SJCRH30 (cell line): ENCODE measurements around the gene TEAD1. TPM values are rescaled to one million over a fixed set of nuclear protein-coding genes. Genes with fewer than 3 reads are reported as not detected.
A peak's percentile ranks its signal among the peaks of the same experiment; 100 is the strongest.

ENCODE experiments used
- DNase-seq, 2 experiments: peaks; one replicate each; pipeline ENCODE4 v3.0.0-alpha.2; 2015 to 2020
- H3K27ac ChIP-seq: fragments of 250-450 bp; sonication (Bioruptor Pico); 2 replicates; pipeline ENCODE4 v1.5.1; 2020; ENCODE audit warnings: mild to moderate bottlenecking, moderate library complexity
- H3K27me3 ChIP-seq: fragments of 250-450 bp; sonication (Bioruptor Pico); 2 replicates; pipeline ENCODE4 v1.5.1; 2020; ENCODE audit warnings: mild to moderate bottlenecking, moderate library complexity
- H3K36me3 ChIP-seq: fragments of 250-450 bp; sonication (Bioruptor Pico); 2 replicates; pipeline ENCODE4 v1.5.1; 2020; ENCODE audit warnings: mild to moderate bottlenecking, moderate library complexity
- H3K4me1 ChIP-seq: fragments of 250-450 bp; sonication (Bioruptor Pico); 2 replicates; pipeline ENCODE4 v1.5.1; 2020; ENCODE audit warnings: mild to moderate bottlenecking, moderate library complexity
- H3K4me3 ChIP-seq: fragments of 250-450 bp; sonication (Bioruptor Pico); 2 replicates; pipeline ENCODE4 v1.5.1; 2020; ENCODE audit warnings: mild to moderate bottlenecking, moderate library complexity
- H3K9me3 ChIP-seq: fragments of 250-450 bp; sonication (Bioruptor Pico); replicated peaks from 2 replicates; pipeline ENCODE4 v1.5.1; 2020; ENCODE audit warnings: mild to moderate bottlenecking, moderate library complexity
- total RNA-seq: library from RNA; depleted of rRNA; stranded (reverse); fragments of >200 nt; shearing (Covaris generic); gene quantifications from 2 replicates; pipeline ENCODE4 v1.2.3, GENCODE V29; 2014

Gene TEAD1
- total RNA-seq, 1 experiment from 2014 or later = 84.4 TPM

- Histone ChIP-seq H3K27ac (no peak overlapping the region), H3K9me3 (no peaks in the 10 kb centered on the region), H3K36me3 (peaks cover 38% of the 10 kb centered on the region), H3K4me1 (no peaks in the 10 kb centered on the region), H3K4me3 (no peak overlapping the region), H3K27me3 (no peaks in the 10 kb centered on the region)
- no peak for DNase-seq
Measured at GRCh38 chr11:12901874-12902481, 227.8 kb downstream of the TEAD1 start.

- DNase-seq = no peak
- Histone ChIP-seq H3K4me1 (no peaks in the 10 kb centered on the region), H3K27ac (no peak overlapping the region), H3K4me3 (no peak overlapping the region), H3K36me3 (peaks cover 36% of the 10 kb centered on the region), H3K9me3 (no peaks in the 10 kb centered on the region), H3K27me3 (no peaks in the 10 kb centered on the region)
Measured at GRCh38 chr11:12902791-12903486, 228.7 kb downstream of the TEAD1 start.

GRCh38 chr11:12905435-12905834, 231.2 kb downstream of the TEAD1 start:
- Histone ChIP-seq H3K27ac (no peak overlapping the region), H3K4me1 (no peaks in the 10 kb centered on the region), H3K27me3 (no peaks in the 10 kb centered on the region), H3K36me3 (peaks cover 38% of the 10 kb centered on the region), H3K9me3 (no peaks in the 10 kb centered on the region; the same call in 1 of the 2 replicates), H3K4me3 (no peak overlapping the region)
- no peak for DNase-seq

- H3K9me3 ChIP-seq = no peaks in the 10 kb centered on the region; the same call in 1 of the 2 replicates
- no peaks in the 10 kb centered on the region for H3K4me1 ChIP-seq
- peaks cover 38% of the 10 kb centered on the region for H3K36me3 ChIP-seq
- no peak overlapping the region for H3K4me3 ChIP-seq
- DNase-seq = no peak
- H3K27me3 ChIP-seq = no peaks in the 10 kb centered on the region
- H3K27ac ChIP-seq = no peak overlapping the region
Measured at GRCh38 chr11:12906501-12906900, 232.3 kb downstream of the TEAD1 start.

GRCh38 chr11:12909879-12910278, 235.7 kb downstream of the TEAD1 start:
- H3K9me3 ChIP-seq = no peaks in the 10 kb centered on the region; the same call in 1 of the 2 replicates
- peaks cover 20% of the 10 kb centered on the region for H3K36me3 ChIP-seq
- no peak overlapping the region for H3K4me3 ChIP-seq
- no peak for DNase-seq
- H3K4me1 ChIP-seq = no peaks in the 10 kb centered on the region
- H3K27me3 ChIP-seq = no peaks in the 10 kb centered on the region
- no peak overlapping the region for H3K27ac ChIP-seq

GRCh38 chr11:12914400-12914912, 240.2 kb downstream of the TEAD1 start:
- Histone ChIP-seq H3K27me3 (no peaks in the 10 kb centered on the region), H3K27ac (no peak overlapping the region; the same call in 1 of the 2 replicates), H3K36me3 (peaks cover 14% of the 10 kb centered on the region), H3K4me1 (no peaks in the 10 kb centered on the region), H3K4me3 (no peak overlapping the region), H3K9me3 (no peaks in the 10 kb centered on the region; the same call in 1 of the 2 replicates)
- DNase-seq = peak; percentile 48 to 72

- Histone ChIP-seq H3K27me3 (no peaks in the 10 kb centered on the region), H3K4me3 (no peak overlapping the region), H3K9me3 (no peaks in the 10 kb centered on the region; the same call in 1 of the 2 replicates), H3K4me1 (no peaks in the 10 kb centered on the region), H3K36me3 (peaks cover 8% of the 10 kb centered on the region; the same call in 1 of the 2 replicates), H3K27ac (no peak overlapping the region)
- no peak for DNase-seq
Measured at GRCh38 chr11:12915093-12915492, 240.9 kb downstream of the TEAD1 start.

- Histone ChIP-seq H3K4me3 (no peak overlapping the region), H3K27me3 (no peaks in the 10 kb centered on the region), H3K27ac (no peak overlapping the region), H3K4me1 (no peaks in the 10 kb centered on the region), H3K9me3 (no peaks in the 10 kb centered on the region), H3K36me3 (peaks cover 8% of the 10 kb centered on the region; the same call in 1 of the 2 replicates)
- DNase-seq = no peak
Measured at GRCh38 chr11:12917822-12918221, 243.6 kb downstream of the TEAD1 start.

GRCh38 chr11:12918667-12919066, 244.4 kb downstream of the TEAD1 start:
- no peak overlapping the region for H3K4me3 ChIP-seq

GRCh38 chr11:12922418-12922817, 248.2 kb downstream of the TEAD1 start:
- no peaks in the 10 kb centered on the region for H3K27me3 ChIP-seq
- H3K4me1 ChIP-seq = no peaks in the 10 kb centered on the region
- no peak overlapping the region for H3K4me3 ChIP-seq
- no peak for DNase-seq
- H3K27ac ChIP-seq = no peak overlapping the region
- no peaks in the 10 kb centered on the region for H3K9me3 ChIP-seq
- peaks cover 15% of the 10 kb centered on the region for H3K36me3 ChIP-seq

More at GRCh38 chr11:12918667-12919066, 244.4 kb downstream of the TEAD1 start:
- no peaks in the 10 kb centered on the region for H3K27me3 ChIP-seq
- H3K36me3 ChIP-seq = peaks cover 8% of the 10 kb centered on the region; the same call in 1 of the 2 replicates
- no peak for DNase-seq
- no peaks in the 10 kb centered on the region for H3K9me3 ChIP-seq
- no peak overlapping the region for H3K27ac ChIP-seq
- H3K4me1 ChIP-seq = no peaks in the 10 kb centered on the region

- DNase-seq = no peak
- H3K4me3 ChIP-seq = no peak overlapping the region
- no peak overlapping the region for H3K27ac ChIP-seq
- H3K36me3 ChIP-seq = peaks cover 19% of the 10 kb centered on the region
- H3K4me1 ChIP-seq = no peaks in the 10 kb centered on the region
- H3K9me3 ChIP-seq = no peaks in the 10 kb centered on the region
- no peaks in the 10 kb centered on the region for H3K27me3 ChIP-seq
Measured at GRCh38 chr11:12922980-12923507, 248.8 kb downstream of the TEAD1 start.

GRCh38 chr11:12924650-12925049, 250.4 kb downstream of the TEAD1 start:
- H3K4me3 ChIP-seq = no peak overlapping the region
- H3K9me3 ChIP-seq = no peaks in the 10 kb centered on the region
- no peaks in the 10 kb centered on the region for H3K27me3 ChIP-seq
- H3K4me1 ChIP-seq = no peaks in the 10 kb centered on the region
- H3K36me3 ChIP-seq = peaks cover 19% of the 10 kb centered on the region
- H3K27ac ChIP-seq = no peak overlapping the region
- no peak for DNase-seq

- no peaks in the 10 kb centered on the region for H3K4me1 ChIP-seq
- no peak for DNase-seq
- H3K9me3 ChIP-seq = no peaks in the 10 kb centered on the region
- H3K36me3 ChIP-seq = peaks cover 28% of the 10 kb centered on the region
- H3K27ac ChIP-seq = no peak overlapping the region
- no peaks in the 10 kb centered on the region for H3K27me3 ChIP-seq
- no peak overlapping the region for H3K4me3 ChIP-seq
Measured at GRCh38 chr11:12925520-12925919, 251.3 kb downstream of the TEAD1 start.

- no peak for DNase-seq
- Histone ChIP-seq H3K27me3 (no peaks in the 10 kb centered on the region), H3K36me3 (peaks cover 34% of the 10 kb centered on the region), H3K4me1 (no peaks in the 10 kb centered on the region), H3K4me3 (no peak overlapping the region), H3K9me3 (no peaks in the 10 kb centered on the region), H3K27ac (no peak overlapping the region)
Measured at GRCh38 chr11:12927221-12927620, 253.0 kb downstream of the TEAD1 start.

GRCh38 chr11:12927886-12928285, 253.7 kb downstream of the TEAD1 start:
- no peak for DNase-seq
- Histone ChIP-seq H3K4me3 (no peak overlapping the region), H3K27me3 (no peaks in the 10 kb centered on the region), H3K9me3 (no peaks in the 10 kb centered on the region), H3K27ac (no peak overlapping the region), H3K4me1 (no peaks in the 10 kb centered on the region), H3K36me3 (peaks cover 38% of the 10 kb centered on the region)
